ENCODE results near the gene SLC35F6.
"Not testable (repeated sequence)": the region's sequence is repeated elsewhere in the genome, so short reads cannot be mapped to it uniquely, and the experiment has no call there.

SLC35F6 gene

DNA sequence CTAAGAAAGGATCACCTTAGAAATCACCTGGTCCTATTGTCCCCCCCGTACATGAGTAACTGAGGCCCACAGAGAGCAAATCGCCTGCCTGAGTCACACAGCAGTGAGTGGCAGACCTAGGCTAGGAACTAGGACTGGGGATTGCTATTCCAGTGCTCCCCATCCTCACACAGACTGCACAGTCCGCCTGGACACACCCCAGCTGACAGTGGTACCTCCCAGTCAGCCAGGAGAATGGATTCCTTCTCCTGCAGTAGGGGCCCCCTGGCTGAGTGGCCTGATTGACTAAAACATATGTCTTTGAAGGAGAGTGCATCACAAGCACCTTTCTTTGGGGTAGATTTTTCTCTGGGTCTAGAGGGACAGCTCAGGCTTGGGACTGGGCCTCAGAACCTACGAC, 32.4 kb upstream of the SLC35F6 start:
- DNase-seq = no peak

DNA sequence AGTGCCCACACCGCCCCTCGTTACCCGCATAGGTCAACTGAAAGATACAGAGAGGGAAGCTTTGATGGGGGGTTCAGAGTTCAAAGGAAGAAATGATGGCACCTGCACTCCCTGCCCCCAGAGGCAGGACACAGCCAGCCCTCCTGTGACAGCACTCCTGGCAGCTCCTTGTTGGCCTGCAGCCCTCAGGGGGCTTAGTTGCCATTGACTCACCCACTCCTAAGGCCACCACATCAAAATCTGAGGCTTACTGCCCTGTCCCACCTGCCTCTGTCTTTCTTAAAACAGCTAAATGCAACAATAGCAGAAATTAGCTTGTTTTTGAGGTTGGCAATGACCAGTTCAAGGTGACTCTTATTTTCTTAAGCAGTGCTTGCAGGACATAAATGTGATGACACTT, 31.6 kb upstream of the SLC35F6 start:
- DNase-seq = no peak

GRCh38 chr2:26733413-26733812, 30.7 kb upstream of the SLC35F6 start:
- no peak for DNase-seq

DNA sequence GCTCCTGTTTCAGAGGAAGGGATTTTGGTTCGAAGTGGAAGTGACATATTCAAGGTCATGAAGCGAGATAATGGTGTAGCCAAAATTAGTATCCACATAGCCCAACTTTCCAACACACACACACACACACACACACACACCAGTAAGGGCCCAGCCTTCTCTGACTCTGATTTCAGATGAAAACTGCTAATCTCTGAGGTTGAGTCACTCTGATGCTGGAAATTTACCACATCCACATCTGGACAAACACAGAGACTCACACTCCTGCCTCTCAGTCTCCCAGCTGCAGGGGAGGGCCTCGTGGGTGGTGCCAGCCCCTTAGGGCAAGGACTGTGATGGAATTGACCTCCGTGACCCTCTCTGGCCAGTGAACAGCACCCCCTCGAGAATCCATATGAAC, 29.0 kb upstream of the SLC35F6 start:
- peak; percentile 95 for DNase-seq

GRCh38 chr2:26735883-26736588, 28.0 kb upstream of the SLC35F6 start:
- no peak for DNase-seq

- DNase-seq = no peak
Measured at GRCh38 chr2:26737221-26737620, 26.9 kb upstream of the SLC35F6 start.

GRCh38 chr2:26738481-26738880, 25.6 kb upstream of the SLC35F6 start:
- DNase-seq = no peak

DNA sequence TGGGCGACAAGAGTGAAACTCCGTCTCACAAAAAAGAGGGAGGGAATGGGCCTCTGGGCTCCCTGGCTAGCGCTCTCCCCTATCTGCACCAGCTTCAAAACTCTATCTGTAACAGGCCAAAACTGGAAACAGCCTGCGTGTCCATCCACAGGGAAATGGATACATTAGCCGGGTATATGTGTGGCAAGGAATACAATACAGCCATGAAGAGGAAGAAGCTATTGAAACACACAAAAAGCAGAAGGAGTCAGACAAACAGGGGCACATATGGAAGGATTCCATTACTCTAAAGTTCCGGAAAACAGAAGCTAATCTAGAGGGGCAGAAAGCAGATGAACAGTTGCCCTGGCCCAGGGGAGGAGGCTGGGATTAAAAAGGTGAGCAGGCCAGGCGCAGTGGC, 24.6 kb upstream of the SLC35F6 start:
- no peak for DNase-seq

- DNase-seq = no peak
Measured at GRCh38 chr2:26740346-26740745, 23.7 kb upstream of the SLC35F6 start.

GRCh38 chr2:26740890-26741302, 23.2 kb upstream of the SLC35F6 start:
- no peak for DNase-seq

- no peak for DNase-seq
Measured at GRCh38 chr2:26742048-26742770, 21.9 kb upstream of the SLC35F6 start.

DNA sequence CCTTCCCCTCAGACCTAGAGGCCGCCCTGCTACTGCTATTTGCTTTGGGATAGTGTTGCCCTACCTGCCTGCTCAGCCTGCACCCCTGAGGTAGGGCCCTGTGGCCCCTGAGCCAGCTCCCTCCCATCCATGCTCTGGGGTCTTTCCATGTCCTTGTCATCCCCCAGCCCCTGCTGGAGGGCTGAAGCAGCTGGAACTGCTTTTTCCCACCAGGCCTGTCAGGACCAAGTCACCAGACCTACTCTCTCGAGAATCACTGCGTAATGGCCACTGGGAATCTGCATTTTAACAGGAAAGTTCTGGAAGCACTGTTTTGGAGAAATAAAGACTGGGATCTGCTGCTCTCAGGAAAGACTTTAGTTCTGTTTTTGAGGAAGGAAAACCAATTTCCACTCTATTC, 20.2 kb upstream of the SLC35F6 start:
- DNase-seq = no peak

DNA sequence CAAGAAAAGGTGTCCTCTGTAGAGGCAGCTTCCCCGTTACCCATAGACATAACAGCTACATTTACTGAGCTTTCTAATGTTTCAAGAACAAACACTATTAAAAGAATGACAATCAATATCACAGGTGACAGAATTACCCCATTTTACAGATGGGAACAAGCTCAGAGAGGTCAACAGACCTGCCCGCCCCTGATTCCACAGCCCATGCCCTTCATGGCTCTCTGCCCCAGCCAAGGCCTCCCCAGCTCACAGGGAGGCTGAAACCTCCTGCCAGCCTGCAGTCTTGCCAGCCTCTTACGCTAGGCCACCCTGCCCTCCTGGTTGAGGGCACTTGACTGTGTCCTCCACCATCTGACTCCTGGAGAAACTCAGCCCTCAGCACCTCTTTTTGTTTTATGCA, 19.1 kb upstream of the SLC35F6 start:
- DNase-seq = no peak

DNA sequence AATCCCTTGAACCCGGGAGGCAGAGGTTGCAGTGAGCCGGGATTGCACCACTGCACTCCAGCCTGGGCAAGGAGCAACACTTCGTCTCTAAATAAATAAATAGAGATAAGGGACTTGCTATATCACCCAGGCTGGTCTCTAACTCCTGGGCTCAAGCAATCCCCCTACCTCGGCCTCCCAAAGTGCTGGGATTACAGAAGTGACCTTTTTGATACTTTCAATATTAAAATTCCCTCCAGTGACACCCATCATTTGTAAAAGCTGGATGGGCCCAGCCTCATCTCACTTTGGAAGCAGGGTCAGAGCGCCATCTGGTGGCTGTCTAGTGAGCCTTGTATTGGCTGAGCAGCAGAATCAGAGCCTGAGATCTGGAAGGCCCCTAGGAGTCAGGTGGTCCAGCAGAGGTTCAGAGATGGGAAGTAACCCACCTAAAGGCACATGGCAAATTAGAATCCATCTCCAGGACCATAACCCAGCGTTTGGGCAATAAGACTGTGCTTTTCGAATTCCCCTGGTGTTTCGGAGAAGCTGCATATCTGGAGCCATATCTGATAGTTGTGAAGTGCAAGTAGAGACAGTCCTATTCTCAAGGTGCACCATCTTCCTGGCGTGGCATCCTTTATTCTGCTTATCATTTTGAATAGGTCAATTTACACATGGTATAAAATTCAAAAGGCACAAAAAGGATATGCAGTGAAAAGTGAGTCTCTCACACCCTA, 18.3 kb upstream of the SLC35F6 start:
- peak; percentile 43 for DNase-seq

- no peak for DNase-seq
Measured at GRCh38 chr2:26746934-26747333, 17.1 kb upstream of the SLC35F6 start.

DNA sequence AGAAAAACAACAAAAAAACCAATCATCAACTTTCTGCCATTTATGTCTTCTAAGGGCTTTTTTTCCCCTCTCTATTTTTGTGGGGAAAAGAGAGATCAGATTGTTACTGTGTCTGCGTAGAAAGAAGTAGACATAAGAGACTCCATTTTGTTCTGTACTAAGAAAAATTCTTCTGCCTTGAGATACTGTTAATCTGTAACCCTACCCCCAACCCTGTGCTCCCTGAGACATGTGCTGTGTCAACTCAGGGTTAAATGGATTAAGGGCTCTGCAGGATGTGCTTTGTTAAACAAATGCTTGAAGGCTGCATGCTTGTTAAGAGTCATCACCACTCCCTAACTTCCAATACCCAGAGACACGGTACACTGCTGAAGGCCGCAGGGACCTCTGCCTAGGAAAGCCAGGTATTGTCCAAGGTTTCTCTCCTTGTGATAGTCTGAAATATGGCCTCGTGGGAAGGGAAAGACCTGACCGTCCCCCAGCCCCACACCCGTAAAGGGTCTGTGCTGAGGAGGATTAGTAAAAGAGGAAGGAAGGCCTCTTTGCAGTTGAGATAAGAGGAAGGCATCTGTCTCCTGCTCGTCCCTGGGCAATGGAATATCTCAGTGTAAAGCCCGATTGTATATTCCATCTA, 14.2 kb upstream of the SLC35F6 start:
- peak; percentile 65 for DNase-seq

GRCh38 chr2:26750467-26750866, 13.6 kb upstream of the SLC35F6 start:
- not testable (repeated sequence) for DNase-seq

DNA sequence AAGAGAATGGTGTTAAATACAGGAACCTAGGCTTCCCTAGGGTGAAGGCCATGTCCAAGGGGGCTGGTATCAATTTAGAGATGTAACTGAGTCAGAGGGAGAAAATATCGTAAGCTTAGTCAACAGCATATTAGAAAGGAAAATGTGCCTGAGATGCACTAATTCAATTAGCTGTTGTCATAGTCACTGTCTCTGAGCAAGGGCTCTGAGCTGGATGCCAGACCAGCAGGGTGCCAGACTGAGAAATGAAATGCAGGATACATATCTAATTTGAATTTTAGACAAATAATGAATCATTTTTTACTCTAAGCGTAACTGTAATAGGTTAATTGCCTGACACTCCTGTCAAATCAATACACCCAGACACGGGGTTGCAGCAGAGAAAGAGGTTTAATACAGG, 11.4 kb upstream of the SLC35F6 start:
- no peak for DNase-seq

GRCh38 chr2:26754539-26754938, 9.5 kb upstream of the SLC35F6 start:
- DNase-seq = no peak

DNA sequence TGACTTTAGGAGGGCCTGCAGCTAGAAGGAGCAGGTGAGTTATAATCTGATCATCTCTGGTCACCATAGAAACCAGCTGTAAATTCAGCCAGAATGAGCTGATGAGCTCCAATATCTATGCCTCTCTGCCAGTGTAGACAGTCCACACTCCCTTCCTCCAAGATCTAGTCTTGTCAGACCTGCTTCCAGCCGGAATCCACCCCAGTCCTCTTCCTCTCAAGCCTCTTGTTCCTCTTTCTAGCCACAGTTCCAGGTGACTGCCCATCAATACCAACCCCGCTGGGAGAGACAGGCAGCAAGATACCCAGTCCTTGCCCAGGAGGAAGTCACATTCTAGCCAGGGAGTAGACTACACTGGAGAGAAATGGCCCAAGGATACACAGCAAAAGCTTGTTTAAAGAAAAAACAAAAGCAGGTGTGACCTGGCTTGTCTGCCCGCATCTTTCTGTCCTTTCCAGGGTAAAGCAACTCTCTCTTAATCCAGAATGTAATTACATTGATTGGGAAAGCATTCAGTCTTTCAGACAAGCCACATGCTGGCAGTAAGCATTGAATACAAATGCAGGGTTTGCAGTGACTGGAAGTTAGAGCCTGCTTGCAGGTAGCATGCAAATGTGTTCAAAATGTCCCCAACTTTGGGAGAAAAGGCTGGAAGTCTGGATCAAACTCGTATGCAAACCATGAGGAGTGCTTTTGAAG, 9.0 kb upstream of the SLC35F6 start:
- DNase-seq = no peak

- no peak for DNase-seq
Measured at GRCh38 chr2:26756337-26756736, 7.7 kb upstream of the SLC35F6 start.

- DNase-seq = peak; percentile 97
Measured at GRCh38 chr2:26757873-26758789, 6.0 kb upstream of the SLC35F6 start.

All from HCEC 1CT (cell line).